HEK293 (cell line): ENCODE results near the gene CUEDC1.

Experiments used
- CTCF ChIA-PET: fragments of 350-600 bp; formaldehyde crosslinking; extraction: SDS; loops from one replicate; lab custom pipeline; 2021; ENCODE audit warnings: antibody characterized with exemption; lab: Yijun Ruan, JAX
- POLR2A ChIA-PET: fragments of 300-600 bp; formaldehyde crosslinking; extraction: SDS; loops from one replicate; lab custom pipeline; 2020; ENCODE audit warnings: antibody characterized with exemption, inconsistent platforms; lab: Yijun Ruan, JAX
- H3K27ac ChIP-seq: fragments of 200-500 bp; sonication (Bioruptor generic); 2 replicates; pipeline ENCODE4 v1.5.1; 2014; ENCODE audit warnings: low read depth, low read length, control low read depth, inconsistent platforms; ENCODE audit errors: extremely low read depth
- H3K36me3 ChIP-seq, 2 experiments: fragments of 200-500 bp in 1 of 2; sonication (Bioruptor generic) in 1 of 2; 1 replicate in 1 of 2; 2 replicates in 1 of 2; pipeline ENCODE4 v1.5.1; 2014 to 2017; ENCODE audit warnings: inconsistent platforms in 2 of 2, low read length in 2 of 2; ENCODE audit not compliant: control insufficient read depth in 2 of 2, insufficient read depth in 1 of 2
- H3K4me1 ChIP-seq: fragments of 200-500 bp; sonication (Bioruptor generic); 2 replicates; pipeline ENCODE4 v1.5.1; 2014; ENCODE audit warnings: mild to moderate bottlenecking, low read length, inconsistent platforms; ENCODE audit not compliant: control insufficient read depth, insufficient read depth
- H3K4me3 ChIP-seq: 2 replicates; pipeline ENCODE4 v1.5.1; 2011; ENCODE audit warnings: low read depth, mild to moderate bottlenecking, control low read depth, low read length, moderate library complexity
- H3K9me3 ChIP-seq: fragments of 200-500 bp; sonication (Bioruptor generic); 2 replicates; pipeline ENCODE4 v1.5.1; 2014; ENCODE audit warnings: low read depth, low read length, inconsistent platforms; ENCODE audit not compliant: control insufficient read depth, insufficient read depth
- IKZF3 ChIP-seq: fragments of 450-650 bp; IDR thresholded peaks from 2 replicates; pipeline ENCODE4 v1.5.0; 2018; ENCODE audit warnings: missing biosample characterization, mild to moderate bottlenecking, missing genetic modification characterization, moderate library complexity
- SCRT2 ChIP-seq: fragments of 450-650 bp; formaldehyde crosslinking; IDR thresholded peaks from 2 replicates; pipeline ENCODE4 v1.5.1; 2016; ENCODE audit warnings: missing biosample characterization, missing genetic modification characterization
- SP7 ChIP-seq: fragments of 450-650 bp; formaldehyde crosslinking; IDR thresholded peaks from 2 replicates; pipeline ENCODE4 v1.5.1; 2016; ENCODE audit warnings: missing biosample characterization, missing genetic modification characterization
- YY1 ChIP-seq: fragments of 450-650 bp; formaldehyde crosslinking; IDR thresholded peaks from 2 replicates; pipeline ENCODE4 v1.5.1; 2018; ENCODE audit warnings: missing biosample characterization, missing genetic modification characterization
- ZNF10 ChIP-seq: fragments of 450-650 bp; formaldehyde crosslinking; IDR thresholded peaks from 2 replicates; pipeline ENCODE4 v1.5.1; 2017; ENCODE audit warnings: missing biosample characterization, missing genetic modification characterization
- ZNF138 ChIP-seq: fragments of 450-650 bp; formaldehyde crosslinking; IDR thresholded peaks from 2 replicates; pipeline ENCODE4 v1.5.1; 2016; ENCODE audit warnings: missing biosample characterization, missing genetic modification characterization, borderline replicate concordance
- ZNF146 ChIP-seq: fragments of 450-650 bp; formaldehyde crosslinking; IDR thresholded peaks from 2 replicates; pipeline ENCODE4 v1.5.1; 2016; ENCODE audit warnings: missing biosample characterization, missing genetic modification characterization
- ZNF175 ChIP-seq: fragments of 450-650 bp; formaldehyde crosslinking; IDR thresholded peaks from 2 replicates; pipeline ENCODE4 v1.5.1; 2016; ENCODE audit warnings: missing biosample characterization, missing genetic modification characterization
- ZNF24 ChIP-seq: fragments of 450-650 bp; formaldehyde crosslinking; IDR thresholded peaks from 2 replicates; pipeline ENCODE4 v1.5.1; 2016; ENCODE audit warnings: missing biosample characterization, missing genetic modification characterization
- ZNF324 ChIP-seq: fragments of 450-650 bp; formaldehyde crosslinking; IDR thresholded peaks from 2 replicates; pipeline ENCODE4 v1.5.1; 2016; ENCODE audit warnings: missing biosample characterization, missing genetic modification characterization
- ZNF335 ChIP-seq: fragments of 450-650 bp; formaldehyde crosslinking; conservative IDR thresholded peaks from 2 replicates; pipeline ENCODE4 v1.5.1; 2016; ENCODE audit warnings: missing biosample characterization, missing genetic modification characterization
- ZNF585B ChIP-seq: fragments of 450-650 bp; formaldehyde crosslinking; IDR thresholded peaks from 2 replicates; pipeline ENCODE4 v1.5.1; 2016; ENCODE audit warnings: missing biosample characterization, missing genetic modification characterization
- ZNF600 ChIP-seq: fragments of 450-650 bp; formaldehyde crosslinking; IDR thresholded peaks from 2 replicates; pipeline ENCODE4 v1.5.1; 2016; ENCODE audit warnings: missing biosample characterization, missing genetic modification characterization
- ZNF626 ChIP-seq: fragments of 450-650 bp; sonication (Bioruptor Pico); formaldehyde crosslinking; IDR thresholded peaks from 2 replicates; pipeline ENCODE4 v1.5.1; 2018; ENCODE audit warnings: missing biosample characterization, missing genetic modification characterization, inconsistent platforms
- ZNF768 ChIP-seq: fragments of 450-650 bp; formaldehyde crosslinking; IDR thresholded peaks from 2 replicates; pipeline ENCODE4 v1.5.1; 2018; ENCODE audit warnings: missing biosample characterization, mild to moderate bottlenecking, missing genetic modification characterization
- ZNF791 ChIP-seq: fragments of 450-650 bp; formaldehyde crosslinking; IDR thresholded peaks from 2 replicates; pipeline ENCODE4 v1.5.1; 2016; ENCODE audit warnings: missing biosample characterization, missing genetic modification characterization
- TF ChIP-seq, protein P1 (sequence below): fragments of 450-650 bp; formaldehyde crosslinking; IDR thresholded peaks from 2 replicates; pipeline ENCODE4 v1.5.1; 2017; ENCODE audit warnings: missing biosample characterization, missing genetic modification characterization
- TF ChIP-seq, protein P2 (sequence below): fragments of 450-650 bp; IDR thresholded peaks from 2 replicates; pipeline ENCODE4 v1.5.1; 2018; ENCODE audit warnings: missing biosample characterization, mild to moderate bottlenecking, missing genetic modification characterization
- TF ChIP-seq, protein P3 (sequence below): fragments of 450-650 bp; formaldehyde crosslinking; IDR thresholded peaks from 2 replicates; pipeline ENCODE4 v1.5.1; 2016; ENCODE audit warnings: missing biosample characterization, missing genetic modification characterization
- TF ChIP-seq, protein P4 (sequence below): fragments of 450-650 bp; formaldehyde crosslinking; IDR thresholded peaks from 2 replicates; pipeline ENCODE4 v1.5.1; 2016; ENCODE audit warnings: missing biosample characterization, missing genetic modification characterization
- TF ChIP-seq, protein P5 (sequence below): fragments of 450-650 bp; formaldehyde crosslinking; IDR thresholded peaks from 2 replicates; pipeline ENCODE4 v1.5.1; 2016; ENCODE audit warnings: missing biosample characterization, missing genetic modification characterization

CUEDC1 gene

DNA sequence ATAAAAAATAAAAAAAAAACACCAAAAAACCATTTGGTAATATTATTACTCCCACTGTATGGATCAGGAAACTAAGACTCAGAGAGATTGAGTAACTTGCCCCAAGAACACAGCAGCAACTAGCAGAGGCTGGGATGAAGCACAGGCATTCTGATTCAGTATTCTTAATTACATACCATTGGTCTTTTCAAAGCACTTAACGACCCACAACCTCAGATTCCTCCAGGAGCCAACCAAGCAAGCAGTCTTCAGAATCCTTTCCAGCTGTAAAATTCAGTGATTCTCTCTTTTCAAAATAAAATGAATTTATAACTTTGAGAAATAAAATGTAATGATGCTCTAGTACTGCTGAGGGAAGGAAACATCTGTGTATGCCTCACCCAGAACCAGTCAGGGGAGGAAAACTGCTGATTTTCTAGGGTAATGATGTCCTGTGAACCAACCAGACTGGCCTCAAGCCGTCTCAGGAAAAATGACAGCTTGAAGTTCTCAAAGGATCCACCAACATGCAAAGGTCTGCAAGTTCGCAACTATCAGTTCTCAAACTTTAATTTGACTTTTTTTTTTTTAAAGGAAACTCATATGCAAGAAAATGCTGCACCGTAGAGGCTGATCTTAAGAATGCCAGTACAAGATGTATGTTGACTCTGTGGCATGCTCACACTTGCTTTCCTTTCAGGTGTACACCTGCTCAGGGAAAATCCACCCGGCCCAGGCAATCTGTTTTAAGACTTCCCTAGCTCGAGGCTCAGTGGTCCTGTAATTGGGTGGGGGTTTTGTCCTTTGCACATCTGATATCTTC, 9.0 kb downstream of the CUEDC1 start:
- POLR2A ChIA-PET, result interaction anchor here (1.9 to 3.2 kb wide), 2 partner anchors 8 to 10 kb away, joined by 4 to 22 read pairs; partner anchors contain the start of gene CUEDC1
- H3K4me3 ChIP-seq, result no peak overlapping the region
- no peak for TF ChIP-seq ZNF768 (tag by site-specific recombination)
- peak; percentile 43; the same call in 1 of the 2 replicates for TF ChIP-seq SP7 (tag by site-specific recombination)
- no peak for TF ChIP-seq ZNF791 (tag by site-specific recombination)
- TF ChIP-seq ZNF10 (tag by site-specific recombination), result 0 out of 2 replicates have a peak, but pooled peaks have one; percentile 20
- TF ChIP-seq, protein P1, sequence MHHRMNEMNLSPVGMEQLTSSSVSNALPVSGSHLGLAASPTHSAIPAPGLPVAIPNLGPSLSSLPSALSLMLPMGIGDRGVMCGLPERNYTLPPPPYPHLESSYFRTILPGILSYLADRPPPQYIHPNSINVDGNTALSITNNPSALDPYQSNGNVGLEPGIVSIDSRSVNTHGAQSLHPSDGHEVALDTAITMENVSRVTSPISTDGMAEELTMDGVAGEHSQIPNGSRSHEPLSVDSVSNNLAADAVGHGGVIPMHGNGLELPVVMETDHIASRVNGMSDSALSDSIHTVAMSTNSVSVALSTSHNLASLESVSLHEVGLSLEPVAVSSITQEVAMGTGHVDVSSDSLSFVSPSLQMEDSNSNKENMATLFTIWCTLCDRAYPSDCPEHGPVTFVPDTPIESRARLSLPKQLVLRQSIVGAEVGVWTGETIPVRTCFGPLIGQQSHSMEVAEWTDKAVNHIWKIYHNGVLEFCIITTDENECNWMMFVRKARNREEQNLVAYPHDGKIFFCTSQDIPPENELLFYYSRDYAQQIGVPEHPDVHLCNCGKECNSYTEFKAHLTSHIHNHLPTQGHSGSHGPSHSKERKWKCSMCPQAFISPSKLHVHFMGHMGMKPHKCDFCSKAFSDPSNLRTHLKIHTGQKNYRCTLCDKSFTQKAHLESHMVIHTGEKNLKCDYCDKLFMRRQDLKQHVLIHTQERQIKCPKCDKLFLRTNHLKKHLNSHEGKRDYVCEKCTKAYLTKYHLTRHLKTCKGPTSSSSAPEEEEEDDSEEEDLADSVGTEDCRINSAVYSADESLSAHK (tag by site-specific recombination), result peak; percentile 71
- no peak for TF ChIP-seq YY1 (tag by site-specific recombination)
- TF ChIP-seq, protein P2, sequence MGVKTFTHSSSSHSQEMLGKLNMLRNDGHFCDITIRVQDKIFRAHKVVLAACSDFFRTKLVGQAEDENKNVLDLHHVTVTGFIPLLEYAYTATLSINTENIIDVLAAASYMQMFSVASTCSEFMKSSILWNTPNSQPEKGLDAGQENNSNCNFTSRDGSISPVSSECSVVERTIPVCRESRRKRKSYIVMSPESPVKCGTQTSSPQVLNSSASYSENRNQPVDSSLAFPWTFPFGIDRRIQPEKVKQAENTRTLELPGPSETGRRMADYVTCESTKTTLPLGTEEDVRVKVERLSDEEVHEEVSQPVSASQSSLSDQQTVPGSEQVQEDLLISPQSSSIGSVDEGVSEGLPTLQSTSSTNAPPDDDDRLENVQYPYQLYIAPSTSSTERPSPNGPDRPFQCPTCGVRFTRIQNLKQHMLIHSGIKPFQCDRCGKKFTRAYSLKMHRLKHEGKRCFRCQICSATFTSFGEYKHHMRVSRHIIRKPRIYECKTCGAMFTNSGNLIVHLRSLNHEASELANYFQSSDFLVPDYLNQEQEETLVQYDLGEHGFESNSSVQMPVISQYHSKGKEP (tag by site-specific recombination), result 0 out of 2 replicates have a peak, but pooled peaks have one; percentile 49
- TF ChIP-seq ZNF600, result 0 out of 2 replicates have a peak, but pooled peaks have one; percentile 10
- no peak for TF ChIP-seq ZNF626 (tag by site-specific recombination)
- TF ChIP-seq, protein P3, sequence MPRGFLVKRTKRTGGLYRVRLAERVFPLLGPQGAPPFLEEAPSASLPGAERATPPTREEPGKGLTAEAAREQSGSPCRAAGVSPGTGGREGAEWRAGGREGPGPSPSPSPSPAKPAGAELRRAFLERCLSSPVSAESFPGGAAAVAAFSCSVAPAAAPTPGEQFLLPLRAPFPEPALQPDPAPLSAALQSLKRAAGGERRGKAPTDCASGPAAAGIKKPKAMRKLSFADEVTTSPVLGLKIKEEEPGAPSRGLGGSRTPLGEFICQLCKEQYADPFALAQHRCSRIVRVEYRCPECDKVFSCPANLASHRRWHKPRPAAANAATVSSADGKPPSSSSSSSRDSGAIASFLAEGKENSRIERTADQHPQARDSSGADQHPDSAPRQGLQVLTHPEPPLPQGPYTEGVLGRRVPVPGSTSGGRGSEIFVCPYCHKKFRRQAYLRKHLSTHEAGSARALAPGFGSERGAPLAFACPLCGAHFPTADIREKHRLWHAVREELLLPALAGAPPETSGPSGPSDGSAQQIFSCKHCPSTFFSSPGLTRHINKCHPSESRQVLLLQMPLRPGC (tag by site-specific recombination), result 0 out of 2 replicates have a peak, but pooled peaks have one; percentile 23
- peaks cover 55% of the 10 kb centered on the region for H3K4me1 ChIP-seq
- no peaks in the 10 kb centered on the region for H3K9me3 ChIP-seq
- no peak overlapping the region for H3K27ac ChIP-seq
- CTCF ChIA-PET, result interaction anchor here (0.7 to 2.3 kb wide), 6 partner anchors 9 to 127 kb away, joined by 3 to 9 read pairs (median 6); partner anchors contain the start of gene CUEDC1
- H3K36me3 ChIP-seq, result no peaks in the 10 kb centered on the region

DNA sequence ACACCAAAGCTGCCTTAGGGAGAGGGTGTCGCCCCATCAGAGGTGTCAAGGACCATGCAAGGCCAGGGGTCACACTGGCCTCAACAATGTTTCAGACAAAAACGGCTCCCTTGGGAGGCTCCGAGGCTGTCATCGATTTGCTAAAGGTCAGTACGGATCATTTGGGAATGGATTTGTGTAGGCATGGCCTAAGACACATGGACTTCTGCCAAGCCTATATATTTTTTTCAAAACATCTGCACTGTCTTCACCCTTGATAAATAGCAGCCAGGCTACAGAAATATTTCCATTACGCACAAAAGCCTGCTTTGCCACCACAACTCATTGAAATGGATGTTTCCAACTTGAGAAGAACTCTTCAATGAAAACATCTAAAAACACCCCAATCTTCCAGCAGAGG, 10.3 kb downstream of the CUEDC1 start:
- H3K4me1 ChIP-seq, result peaks cover 57% of the 10 kb centered on the region
- H3K4me3 ChIP-seq, result no peak overlapping the region
- no peaks in the 10 kb centered on the region for H3K9me3 ChIP-seq
- ChIA-PET CTCF (interaction anchor here (1.0 to 2.3 kb wide), 2 partner anchors 10 to 85 kb away, joined by 4 to 9 read pairs; partner anchors contain the start of gene CUEDC1), POLR2A (interaction anchor here (1.9 kb wide), 1 partner anchor 9 kb away, joined by 4 read pairs; no protein-coding TSS in a partner anchor)
- H3K27ac ChIP-seq, result peak overlapping the region; percentile 34; the same call in 1 of the 2 replicates
- H3K36me3 ChIP-seq, result no peaks in the 10 kb centered on the region
- TF ChIP-seq ZNF324 (tag by site-specific recombination), result no peak
- TF ChIP-seq ZNF138, result no peak
- no peak for TF ChIP-seq ZNF585B
- TF ChIP-seq, protein P4, sequence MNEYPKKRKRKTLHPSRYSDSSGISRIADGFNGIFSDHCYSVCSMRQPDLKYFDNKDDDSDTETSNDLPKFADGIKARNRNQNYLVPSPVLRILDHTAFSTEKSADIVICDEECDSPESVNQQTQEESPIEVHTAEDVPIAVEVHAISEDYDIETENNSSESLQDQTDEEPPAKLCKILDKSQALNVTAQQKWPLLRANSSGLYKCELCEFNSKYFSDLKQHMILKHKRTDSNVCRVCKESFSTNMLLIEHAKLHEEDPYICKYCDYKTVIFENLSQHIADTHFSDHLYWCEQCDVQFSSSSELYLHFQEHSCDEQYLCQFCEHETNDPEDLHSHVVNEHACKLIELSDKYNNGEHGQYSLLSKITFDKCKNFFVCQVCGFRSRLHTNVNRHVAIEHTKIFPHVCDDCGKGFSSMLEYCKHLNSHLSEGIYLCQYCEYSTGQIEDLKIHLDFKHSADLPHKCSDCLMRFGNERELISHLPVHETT, result no peak
- TF ChIP-seq ZNF146 (tag by site-specific recombination), result no peak
- TF ChIP-seq SCRT2, result no peak
- TF ChIP-seq, protein P5, sequence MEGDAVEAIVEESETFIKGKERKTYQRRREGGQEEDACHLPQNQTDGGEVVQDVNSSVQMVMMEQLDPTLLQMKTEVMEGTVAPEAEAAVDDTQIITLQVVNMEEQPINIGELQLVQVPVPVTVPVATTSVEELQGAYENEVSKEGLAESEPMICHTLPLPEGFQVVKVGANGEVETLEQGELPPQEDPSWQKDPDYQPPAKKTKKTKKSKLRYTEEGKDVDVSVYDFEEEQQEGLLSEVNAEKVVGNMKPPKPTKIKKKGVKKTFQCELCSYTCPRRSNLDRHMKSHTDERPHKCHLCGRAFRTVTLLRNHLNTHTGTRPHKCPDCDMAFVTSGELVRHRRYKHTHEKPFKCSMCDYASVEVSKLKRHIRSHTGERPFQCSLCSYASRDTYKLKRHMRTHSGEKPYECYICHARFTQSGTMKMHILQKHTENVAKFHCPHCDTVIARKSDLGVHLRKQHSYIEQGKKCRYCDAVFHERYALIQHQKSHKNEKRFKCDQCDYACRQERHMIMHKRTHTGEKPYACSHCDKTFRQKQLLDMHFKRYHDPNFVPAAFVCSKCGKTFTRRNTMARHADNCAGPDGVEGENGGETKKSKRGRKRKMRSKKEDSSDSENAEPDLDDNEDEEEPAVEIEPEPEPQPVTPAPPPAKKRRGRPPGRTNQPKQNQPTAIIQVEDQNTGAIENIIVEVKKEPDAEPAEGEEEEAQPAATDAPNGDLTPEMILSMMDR, result no peak
- TF ChIP-seq ZNF335 (tag by site-specific recombination), result no peak
- TF ChIP-seq IKZF3 (tag by site-specific recombination), result no peak
- no peak for TF ChIP-seq ZNF175 (tag by site-specific recombination)
- no peak for TF ChIP-seq ZNF24
